ENCODE results near the gene DLG4.

DNA sequence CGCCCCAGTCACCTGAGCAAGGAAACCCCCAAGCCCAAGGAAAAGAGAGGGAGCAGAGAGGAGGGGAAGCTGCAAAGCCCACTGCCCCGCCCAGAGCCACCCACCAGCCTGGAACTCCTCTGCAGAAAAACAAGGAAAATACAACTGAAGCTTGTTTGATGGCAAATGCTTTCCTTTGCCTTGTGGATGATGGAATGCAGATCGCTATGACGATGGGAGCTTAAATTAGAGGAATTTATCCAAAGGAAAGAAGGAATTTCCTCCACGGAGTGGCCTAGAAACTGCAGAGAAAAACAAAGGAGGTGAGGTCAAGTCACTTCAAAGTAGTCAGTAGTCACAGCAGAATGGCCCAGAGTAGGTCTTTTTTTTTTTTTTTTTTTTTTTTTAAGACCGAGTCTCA lies 73.5 kb downstream of the DLG4 start:
- TF ChIP-seq, protein P1, sequence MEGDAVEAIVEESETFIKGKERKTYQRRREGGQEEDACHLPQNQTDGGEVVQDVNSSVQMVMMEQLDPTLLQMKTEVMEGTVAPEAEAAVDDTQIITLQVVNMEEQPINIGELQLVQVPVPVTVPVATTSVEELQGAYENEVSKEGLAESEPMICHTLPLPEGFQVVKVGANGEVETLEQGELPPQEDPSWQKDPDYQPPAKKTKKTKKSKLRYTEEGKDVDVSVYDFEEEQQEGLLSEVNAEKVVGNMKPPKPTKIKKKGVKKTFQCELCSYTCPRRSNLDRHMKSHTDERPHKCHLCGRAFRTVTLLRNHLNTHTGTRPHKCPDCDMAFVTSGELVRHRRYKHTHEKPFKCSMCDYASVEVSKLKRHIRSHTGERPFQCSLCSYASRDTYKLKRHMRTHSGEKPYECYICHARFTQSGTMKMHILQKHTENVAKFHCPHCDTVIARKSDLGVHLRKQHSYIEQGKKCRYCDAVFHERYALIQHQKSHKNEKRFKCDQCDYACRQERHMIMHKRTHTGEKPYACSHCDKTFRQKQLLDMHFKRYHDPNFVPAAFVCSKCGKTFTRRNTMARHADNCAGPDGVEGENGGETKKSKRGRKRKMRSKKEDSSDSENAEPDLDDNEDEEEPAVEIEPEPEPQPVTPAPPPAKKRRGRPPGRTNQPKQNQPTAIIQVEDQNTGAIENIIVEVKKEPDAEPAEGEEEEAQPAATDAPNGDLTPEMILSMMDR (IDR thresholded peaks at IDR 0.05): no peak
- no peak for TF ChIP-seq POLR2A (IDR thresholded peaks at IDR 0.05)
- no peak for TF ChIP-seq EP300 (IDR thresholded peaks at IDR 0.05)

All from ovary (tissue), 3 donors.